ENCODE results near the gene YTHDF1.
"Not testable (repeated sequence)": the region's sequence is repeated elsewhere in the genome, so short reads cannot be mapped to it uniquely, and the experiment has no call there.

Gene YTHDF1

DNA sequence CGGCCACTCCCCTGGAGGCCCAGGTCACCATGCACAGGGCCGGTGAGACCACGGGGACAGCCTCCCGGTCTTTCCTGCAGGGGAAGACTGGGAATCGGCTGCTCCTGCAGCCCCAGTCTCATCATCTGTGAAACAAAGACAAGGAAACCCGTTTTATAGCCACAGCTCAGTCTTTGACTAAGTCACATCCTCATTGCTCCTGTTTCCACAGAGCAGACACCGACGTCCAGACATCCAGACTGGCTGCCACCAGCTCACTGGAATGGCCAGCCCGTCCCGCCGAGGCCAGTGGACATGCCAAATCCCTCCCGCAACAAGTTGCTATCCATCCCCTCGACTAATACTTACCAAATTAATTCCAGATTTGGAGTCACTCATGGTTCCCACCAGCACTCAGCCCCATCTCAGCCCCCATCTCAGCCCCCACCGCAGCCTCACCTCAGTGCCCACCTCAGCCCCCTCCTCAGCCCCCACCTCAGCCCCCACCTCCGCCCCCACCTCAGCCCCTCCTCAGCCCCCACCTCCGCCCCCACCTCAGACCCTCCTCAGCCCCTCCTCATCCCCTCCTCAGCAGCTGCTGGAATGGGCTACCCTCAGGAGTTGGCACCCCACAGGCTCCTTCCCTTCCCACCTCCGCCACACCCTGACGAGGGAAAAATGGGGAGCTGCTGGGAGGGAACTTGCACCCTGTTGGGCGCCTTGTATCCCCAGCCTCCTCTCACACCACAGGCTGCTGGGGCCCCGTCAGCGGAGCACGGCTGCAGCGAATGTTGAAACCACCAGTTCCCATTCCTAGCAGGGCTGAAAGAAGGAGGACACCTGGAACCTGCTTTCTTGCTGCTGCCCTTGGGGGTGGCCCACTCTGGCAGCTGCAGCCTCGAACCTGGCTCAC lies 48.7 kb downstream of the YTHDF1 start:
- DNase-seq: no peak

DNA sequence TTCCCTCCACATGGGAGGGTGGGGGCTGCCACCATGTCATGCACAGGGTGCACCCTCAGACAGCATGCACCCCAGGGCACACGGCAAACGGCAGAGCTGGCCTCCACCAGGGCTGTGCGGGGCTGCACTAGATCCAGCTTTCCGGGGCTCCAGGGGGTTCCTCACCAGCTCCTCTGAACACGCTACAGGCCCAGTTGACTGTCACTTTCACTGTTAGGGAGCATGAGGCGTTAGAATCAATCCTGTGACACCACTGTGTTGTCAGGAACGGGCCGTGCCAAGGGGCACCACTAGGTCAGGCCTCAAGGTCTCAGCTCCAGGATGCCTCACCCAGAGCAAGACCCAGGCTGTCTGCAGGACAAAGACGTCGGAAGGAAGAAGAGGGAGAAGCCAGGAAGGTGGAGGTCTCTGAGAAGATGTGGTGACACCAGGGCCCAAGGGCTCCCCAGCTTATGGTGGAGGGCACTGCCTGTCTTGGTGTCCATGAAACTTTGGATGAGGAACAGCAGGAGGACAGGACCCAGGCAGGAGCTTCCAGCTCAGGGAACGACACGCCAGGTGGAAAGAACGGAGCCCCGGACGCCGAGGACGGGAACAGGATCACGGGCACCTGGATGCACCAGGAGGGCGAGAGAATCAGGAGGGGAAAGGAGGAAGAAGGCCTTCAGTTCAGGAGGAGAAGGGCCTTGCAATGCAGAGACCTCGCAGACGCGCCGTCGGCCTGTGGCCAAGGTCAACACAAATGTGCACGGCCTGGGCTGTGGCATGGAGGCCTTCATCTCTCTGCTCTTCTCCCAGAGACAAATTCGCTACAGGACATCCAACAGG lies 49.5 kb downstream of the YTHDF1 start:
- DNase-seq: no peak

DNA sequence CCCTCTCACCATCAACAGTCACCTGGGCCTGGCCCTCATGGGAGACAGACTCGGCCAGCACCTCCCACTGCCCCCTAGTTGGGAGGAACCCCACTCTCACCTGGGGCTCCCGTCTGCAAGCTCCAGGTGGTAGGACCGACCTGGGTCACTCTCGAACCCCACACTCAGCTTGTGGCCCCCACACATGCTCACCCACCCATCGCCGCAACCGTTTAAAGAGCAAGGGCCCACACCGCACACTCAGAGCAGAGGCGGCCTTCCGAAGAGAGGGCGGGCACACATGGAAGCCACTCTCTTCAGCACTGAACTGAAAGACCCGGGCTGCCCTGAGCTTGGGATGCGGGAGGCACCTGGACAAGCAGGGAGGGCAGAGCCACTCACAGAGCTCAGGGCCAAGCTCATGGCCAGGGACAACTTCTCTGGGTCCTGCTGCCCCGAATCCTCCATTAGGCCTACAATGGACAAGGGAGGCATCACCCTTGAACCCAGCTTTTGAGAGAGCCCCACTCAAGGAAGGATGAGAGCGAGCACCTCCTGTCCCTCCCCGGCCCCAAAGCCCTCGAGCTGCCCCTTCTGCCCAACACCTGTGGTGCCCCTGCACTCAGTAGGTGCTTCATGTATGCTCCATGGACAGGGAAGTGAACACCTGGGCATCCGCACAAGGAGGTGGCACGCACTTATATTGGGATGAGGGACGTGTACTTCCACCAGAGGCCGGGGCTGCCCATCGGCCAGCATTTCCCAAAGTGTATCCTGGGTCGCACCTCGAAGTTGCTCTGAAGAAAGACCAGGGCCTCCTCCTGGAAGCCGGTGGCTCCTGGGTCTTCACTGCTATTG lies 50.4 kb downstream of the YTHDF1 start:
- DNase-seq: no peak

GRCh38 chr20:63164484-63165355 lies 51.2 kb downstream of the YTHDF1 start:
- DNase-seq: no peak

DNA sequence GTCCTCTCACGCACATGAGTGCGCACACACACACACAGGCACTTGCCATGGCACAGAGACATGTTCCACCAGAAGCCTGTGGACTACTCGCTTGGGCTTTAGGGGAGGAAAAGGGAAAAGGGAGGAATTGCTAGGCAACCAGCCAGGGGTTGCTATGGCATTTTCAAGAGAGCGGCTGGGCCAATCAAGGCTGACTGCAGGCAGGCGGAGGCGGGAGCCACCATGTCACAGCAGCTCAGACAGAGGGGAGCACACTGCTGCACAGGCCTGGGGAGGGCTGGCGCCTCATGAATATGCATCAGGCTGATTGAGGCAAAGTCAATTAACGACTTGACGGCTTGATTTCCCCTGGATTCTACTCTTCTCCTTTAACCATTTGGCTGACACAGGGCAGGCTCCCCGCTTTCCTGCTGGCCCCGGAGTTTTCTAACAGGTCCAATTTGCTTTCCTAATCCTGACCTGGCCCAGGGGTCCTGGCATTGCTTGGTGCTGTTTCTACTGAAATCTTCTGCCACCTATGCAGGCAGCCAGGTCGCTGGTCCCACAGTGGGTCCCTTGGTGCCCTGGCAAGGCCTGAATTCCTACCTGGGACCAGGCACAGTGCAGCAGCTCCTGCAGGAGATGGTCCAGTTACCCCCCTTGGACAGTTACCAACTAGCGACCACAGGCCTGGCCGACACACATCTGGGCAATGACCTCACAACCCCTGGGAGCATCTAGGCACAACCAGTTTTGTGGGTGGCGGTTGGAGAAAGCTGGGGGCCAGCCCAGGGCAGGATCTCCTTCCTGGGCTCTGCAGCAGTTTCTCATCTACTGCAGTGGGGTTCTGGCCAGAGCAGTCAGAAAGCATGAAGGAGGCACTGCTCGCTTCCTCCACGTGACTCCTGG lies 52.1 kb downstream of the YTHDF1 start:
- DNase-seq: no peak

GRCh38 chr20:63163171-63163570 lies 52.8 kb downstream of the YTHDF1 start:
- DNase-seq: no peak

DNA sequence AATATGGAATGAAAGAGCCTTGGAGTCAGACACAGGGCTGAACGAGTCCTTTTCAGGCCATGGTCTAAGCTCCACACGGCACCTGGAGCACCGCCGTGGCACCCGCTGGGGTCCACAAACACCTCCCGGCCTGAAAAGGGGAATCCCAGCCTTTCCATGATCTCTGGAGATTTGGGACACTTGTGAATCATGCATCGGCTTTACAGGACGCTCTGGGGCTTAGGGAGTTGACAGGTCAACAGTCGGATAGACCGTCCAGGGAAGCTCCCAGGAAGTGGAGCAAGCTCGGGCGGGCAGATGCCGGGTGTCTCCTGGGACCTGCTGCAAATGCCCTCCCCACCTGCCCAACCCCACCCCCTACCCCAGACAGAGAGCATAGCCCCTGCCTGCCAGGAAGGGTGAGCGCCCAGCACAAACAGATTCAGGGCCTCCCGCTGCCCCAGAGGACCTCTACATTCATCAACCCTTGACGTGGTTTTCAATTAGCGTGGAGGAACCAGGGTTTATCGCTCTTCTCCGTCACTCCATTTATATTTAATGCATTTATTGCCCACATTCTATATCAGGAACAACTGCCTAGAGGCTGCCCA lies 53.6 kb downstream of the YTHDF1 start:
- no peak for DNase-seq

DNA sequence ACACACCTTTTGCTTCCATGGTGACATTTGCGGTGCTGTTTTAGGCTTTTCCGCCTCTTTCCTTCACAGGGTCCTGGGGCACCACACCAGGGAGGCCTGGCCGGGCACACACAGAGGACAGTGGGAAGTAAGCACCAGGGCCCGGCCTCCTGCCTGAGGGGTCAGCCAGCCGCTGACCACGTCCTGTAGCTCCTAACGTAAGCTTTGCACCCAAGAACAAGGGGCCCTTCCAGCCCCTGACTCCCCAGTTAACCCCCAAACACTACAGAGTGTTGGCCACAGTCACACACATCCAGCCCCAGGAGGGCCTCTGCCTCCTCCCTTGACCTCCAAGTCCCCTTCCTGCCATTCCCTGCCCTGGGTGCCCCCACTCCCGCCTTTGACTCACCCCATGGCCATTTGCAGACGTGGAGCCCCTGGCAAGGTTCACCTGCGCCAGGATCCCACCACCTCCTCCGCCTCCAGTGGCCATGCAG lies 54.7 kb downstream of the YTHDF1 start:
- no peak for DNase-seq

DNA sequence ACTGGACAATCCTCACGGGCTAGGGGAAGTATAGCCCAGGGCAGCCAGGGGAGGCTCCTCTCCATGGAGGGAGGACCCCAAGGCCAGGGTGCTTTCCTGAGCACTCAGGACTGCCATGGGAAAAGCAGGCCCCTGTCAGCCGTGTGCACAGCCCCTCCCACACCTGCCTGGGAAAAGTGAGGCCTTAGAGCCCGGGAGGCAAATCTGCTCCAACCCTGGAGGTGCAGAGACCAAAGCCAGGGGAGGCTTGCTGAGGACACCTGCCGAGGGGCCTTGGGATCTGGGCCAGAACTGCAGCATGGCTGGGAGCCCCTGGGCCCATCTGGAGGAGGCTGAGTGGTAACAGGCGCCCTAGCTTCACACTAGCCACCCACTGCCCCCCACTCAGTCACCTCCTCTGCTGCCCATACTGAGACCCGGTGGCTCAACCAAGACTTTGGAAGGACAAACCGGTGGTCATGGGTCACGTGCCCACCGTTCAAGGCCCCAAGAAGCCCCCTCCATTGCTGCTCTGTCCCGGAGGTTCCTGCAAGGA lies 55.2 kb downstream of the YTHDF1 start:
- no peak for DNase-seq

- no peak for DNase-seq
Measured at GRCh38 chr20:63159826-63160640, 55.9 kb downstream of the YTHDF1 start.

DNA sequence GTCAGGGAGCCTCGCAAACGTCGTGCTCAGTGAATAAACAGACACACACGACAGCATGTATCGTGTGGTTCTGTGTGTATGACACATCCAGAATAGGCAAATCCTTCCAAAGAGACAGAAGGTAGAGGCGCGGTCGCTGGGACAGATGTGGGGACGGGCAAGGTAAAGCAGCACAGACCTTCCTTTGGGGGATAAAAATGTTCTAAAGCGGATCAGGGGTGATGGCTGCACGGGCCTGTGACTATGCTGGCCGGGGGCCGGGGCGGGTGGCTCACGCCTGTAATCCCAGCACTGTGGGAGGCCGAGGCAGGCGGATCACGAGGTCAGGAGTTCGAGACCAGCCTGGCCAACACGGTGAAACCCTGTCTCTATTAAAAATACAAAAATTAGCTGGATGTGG lies 56.7 kb downstream of the YTHDF1 start:
- not testable (repeated sequence) for DNase-seq

DNA sequence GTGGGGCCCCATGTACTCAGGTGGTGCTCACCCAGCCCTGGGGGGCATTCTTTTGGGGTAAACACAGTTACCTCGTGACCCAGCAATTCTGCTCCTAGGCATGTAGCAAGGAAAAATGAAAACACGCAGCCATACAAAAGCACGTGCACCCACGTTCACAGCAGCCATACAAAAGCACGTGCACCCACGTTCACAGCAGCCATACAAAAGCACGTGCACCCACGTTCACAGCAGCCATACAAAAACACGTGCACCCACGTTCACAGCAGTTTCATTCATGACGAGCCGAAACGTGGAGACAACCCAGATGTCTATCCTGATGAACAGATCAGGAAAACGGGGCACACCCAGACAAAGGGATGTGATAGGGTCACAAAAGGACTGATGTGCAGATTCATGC lies 57.1 kb downstream of the YTHDF1 start:
- DNase-seq: no peak

GRCh38 chr20:63158352-63158751 lies 57.6 kb downstream of the YTHDF1 start:
- DNase-seq: no peak

DNA sequence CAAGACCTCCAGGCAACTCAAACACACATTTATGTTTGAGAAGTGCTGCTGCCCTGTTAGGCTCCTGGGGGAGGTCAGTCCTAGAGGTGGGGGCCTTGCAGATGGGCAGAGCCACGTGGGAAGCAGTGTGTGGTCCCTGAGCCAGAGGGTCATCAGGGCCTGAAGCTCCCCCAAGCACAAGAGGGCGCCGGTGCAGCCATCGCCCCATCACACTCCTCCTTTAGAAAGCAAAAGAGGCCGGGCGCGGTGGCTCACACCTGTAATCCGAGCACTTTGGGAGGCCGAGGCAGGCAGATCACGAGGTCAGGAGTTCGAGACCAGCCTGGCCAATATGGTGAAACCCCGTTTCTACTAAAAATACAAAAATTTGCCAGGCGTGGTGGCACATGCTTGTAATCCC lies 58.5 kb downstream of the YTHDF1 start:
- DNase-seq: not testable (repeated sequence)

GRCh38 chr20:63156221-63156671 lies 59.7 kb downstream of the YTHDF1 start:
- DNase-seq: no peak

DNA sequence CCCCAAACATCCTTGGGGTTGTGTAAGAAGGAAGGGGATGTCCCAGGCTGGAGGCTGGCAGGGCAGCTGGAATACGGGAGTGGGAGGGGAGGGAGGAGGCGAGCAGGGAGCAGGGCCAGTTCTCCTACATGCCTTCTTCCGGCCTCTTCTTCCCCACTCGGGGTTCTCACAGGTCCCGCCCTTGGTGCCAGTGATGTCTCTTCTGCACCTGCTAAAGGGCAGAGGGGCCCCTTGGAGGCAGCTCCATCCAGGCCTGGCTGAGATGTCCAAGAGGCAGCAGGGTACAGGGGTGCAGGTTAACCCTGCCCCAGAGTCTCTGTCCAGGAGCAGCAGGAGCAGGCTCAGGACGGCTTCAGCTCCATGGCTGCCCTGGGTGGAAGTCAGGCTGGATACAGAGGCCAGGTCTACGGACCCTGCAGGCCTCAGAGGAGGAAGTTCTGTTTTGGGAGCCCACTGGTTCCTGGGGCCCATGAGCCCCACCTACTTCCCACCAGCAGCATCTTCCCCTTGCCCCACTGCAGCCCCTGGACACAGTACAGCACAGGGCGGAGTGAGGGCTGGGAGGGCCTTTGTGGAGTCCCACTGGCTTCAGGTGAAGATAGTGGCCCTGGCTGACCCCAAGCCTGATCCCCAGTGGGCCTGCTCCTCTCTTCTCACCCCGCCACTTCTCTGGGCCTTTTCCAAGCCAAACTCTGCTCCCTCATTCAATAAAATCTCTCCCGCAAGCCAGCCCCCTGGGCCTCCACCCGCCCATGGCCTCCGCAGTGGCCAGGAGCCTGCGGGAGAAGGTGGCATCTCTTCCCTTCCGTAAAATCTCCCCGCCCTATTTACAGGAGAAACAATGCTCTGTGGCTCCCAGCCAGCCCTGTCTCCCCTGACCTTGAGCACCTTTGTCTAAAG lies 60.4 kb downstream of the YTHDF1 start:
- DNase-seq: no peak

- no peak for DNase-seq
Measured at GRCh38 chr20:63154395-63154794, 61.5 kb downstream of the YTHDF1 start.

All from NCI-H187 (cell line).